Epithelial cell of esophagus (primary cell): ENCODE measurements around the gene BLOC1S4.

ENCODE experiments used
- DNase-seq: peaks from one replicate; pipeline ENCODE4 v3.0.0; 2010; ENCODE audit warnings: low read depth
- H3K4me3 ChIP-seq: 2 replicates; pipeline ENCODE4 v1.5.1; 2011; ENCODE audit warnings: mild to moderate bottlenecking, low read length, control low read depth
- CTCF ChIP-seq: IDR thresholded peaks from 2 replicates; pipeline ENCODE4 v1.5.1; 2011; ENCODE audit warnings: low read depth, mild to moderate bottlenecking, low read length, control low read depth, inconsistent platforms; ENCODE audit not compliant: insufficient read depth; ENCODE audit errors: missing control alignments

Gene BLOC1S4

GRCh38 chr4:6710282-6710681 lies 5.7 kb upstream of the BLOC1S4 start:
- DNase-seq = no peak
- no peak for TF ChIP-seq CTCF
- peak overlapping the region; percentile 88 for H3K4me3 ChIP-seq

DNA sequence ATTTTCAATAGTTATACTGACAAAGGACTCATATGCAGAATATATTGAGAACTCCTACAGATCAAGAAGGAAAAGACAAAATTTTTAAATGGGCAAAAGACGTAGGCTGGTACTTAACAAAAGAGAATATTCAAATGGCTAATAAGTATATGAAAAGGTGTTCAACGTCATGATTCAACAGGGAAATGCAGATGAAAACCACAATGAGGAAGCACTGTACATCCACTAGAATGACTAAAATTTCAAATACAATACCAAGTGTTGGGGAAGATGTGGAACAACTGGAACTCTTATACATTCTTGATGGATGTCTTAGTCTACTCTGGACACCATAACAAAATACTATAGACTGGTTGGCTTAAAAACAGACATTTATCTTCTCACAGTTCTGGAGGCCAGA lies 5.0 kb upstream of the BLOC1S4 start:
- no peak overlapping the region for H3K4me3 ChIP-seq
- no peak for DNase-seq
- TF ChIP-seq CTCF = no peak

GRCh38 chr4:6714954-6715353 lies 1.0 kb upstream of the BLOC1S4 start:
- H3K4me3 ChIP-seq = no peak overlapping the region
- no peak for TF ChIP-seq CTCF
- no peak for DNase-seq

GRCh38 chr4:6715704-6716017 lies 313 bp upstream of the BLOC1S4 start:
- TF ChIP-seq CTCF = no peak
- no peak for DNase-seq
- peak overlapping the region; percentile 31 for H3K4me3 ChIP-seq

DNA sequence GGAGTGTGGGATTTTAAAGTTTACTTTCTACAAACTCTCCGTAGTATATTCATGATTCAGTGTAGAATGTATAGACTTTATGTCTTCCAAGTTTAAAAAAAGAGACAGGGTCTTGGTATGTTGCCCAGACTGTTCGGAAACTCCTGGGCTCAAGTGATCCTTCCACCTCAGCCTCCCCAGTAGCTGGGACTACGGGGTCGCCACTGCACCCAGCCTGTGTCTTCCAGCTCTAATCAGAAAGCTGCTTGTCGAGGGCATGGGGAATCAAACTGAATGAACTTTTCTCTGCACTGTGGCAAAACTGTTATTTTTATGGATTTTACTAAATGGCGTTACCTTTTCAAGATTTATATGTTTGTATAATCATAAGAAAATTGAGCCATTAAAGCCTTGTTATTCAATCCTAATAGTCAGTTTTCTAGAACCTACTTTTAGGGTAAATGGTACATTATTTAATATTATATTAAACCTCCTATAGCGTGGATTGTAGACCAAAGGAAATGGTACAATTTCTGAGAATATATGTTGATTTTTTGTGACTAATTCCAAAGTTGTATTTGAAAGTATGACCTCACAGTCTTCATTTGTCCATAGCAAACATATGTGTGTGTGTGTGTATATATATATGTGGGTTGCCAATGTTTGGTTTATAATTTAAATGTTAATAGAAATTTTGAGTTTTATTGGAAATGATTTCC lies 1.1 kb downstream of the BLOC1S4 start:
- DNase-seq = no peak
- TF ChIP-seq CTCF = no peak
- peak overlapping the region; percentile 87 for H3K4me3 ChIP-seq

GRCh38 chr4:6718932-6719610 lies 3.1 kb downstream of the BLOC1S4 start:
- no peak for TF ChIP-seq CTCF
- no peak for DNase-seq
- no peak overlapping the region for H3K4me3 ChIP-seq

DNA sequence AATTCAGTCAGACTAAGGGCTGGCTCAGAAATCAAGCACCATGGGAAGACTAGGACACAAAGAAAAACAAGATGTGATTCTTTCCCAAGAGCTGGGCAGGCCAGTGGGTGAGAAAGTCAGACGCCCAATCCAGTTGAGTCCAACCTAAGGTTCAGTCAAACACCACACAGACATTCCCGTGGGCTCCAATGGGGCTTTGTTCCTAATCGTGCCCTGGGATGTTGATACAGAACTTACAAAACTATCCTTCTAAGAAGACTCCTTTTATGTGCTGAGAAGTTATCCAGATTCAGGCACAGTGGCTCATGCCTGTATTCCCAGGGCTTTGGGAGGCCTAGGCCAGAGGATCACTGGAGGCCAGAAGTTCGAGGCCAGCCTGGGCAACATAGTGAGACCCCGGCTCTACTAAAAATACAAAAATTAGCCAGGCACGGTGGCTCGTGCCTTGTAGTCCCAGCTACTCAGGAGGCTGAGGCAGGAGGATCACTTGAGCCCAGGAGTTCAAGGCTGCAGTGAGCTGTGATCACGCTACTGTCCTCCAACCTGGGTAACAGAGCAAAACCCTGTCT lies 3.7 kb downstream of the BLOC1S4 start:
- no peak for TF ChIP-seq CTCF
- no peak for DNase-seq
- no peak overlapping the region for H3K4me3 ChIP-seq
